ENCODE measurements around the gene C6orf132.

The C6orf132 gene

GRCh38 chr6:42156638-42157037 is 14.2 kb upstream of the C6orf132 start:
- H3K27me3 ChIP-seq (ENCODE audit: control insufficient read depth, low read length) = peaks cover 19% of the 10 kb centered on the region
- TF ChIP-seq CTCF (IDR thresholded peaks at IDR 0.05; ENCODE audit: low read depth, low read length, poor library complexity, severe bottlenecking) (no peak), EZH2phosphoT487 (IDR thresholded peaks at IDR 0.05; ENCODE audit: borderline replicate concordance, low read length) (no peak)
- H3K36me3 ChIP-seq (ENCODE audit: control insufficient read depth, low read length) = no peaks in the 10 kb centered on the region
- H3K4me1 ChIP-seq (ENCODE audit: control insufficient read depth, low read length) = no peaks in the 10 kb centered on the region
- H3F3A ChIP-seq (ENCODE audit: control insufficient read depth, insufficient read depth) = no peaks in the 10 kb centered on the region
- H3K9me3 ChIP-seq (ENCODE audit: control insufficient read depth, insufficient read depth, low read length) = no peaks in the 10 kb centered on the region
- H3K4me3 ChIP-seq (ENCODE audit: low read length) = no peak overlapping the region
- no peaks in the 10 kb centered on the region for H4K20me1 ChIP-seq (ENCODE audit: control insufficient read depth, insufficient read depth, low read depth, low read length)
- no peaks in the 10 kb centered on the region for H3K9me2 ChIP-seq (replicated peaks; ENCODE audit: control insufficient read depth, low read length)
- no peak overlapping the region for H3K27ac ChIP-seq (ENCODE audit: low read depth, low read length)
- H3K4me2 ChIP-seq (ENCODE audit: low read length) = no peak overlapping the region
- H3K79me2 ChIP-seq (ENCODE audit: control insufficient read depth, low read length) = no peaks in the 10 kb centered on the region

- H3K27ac ChIP-seq (ENCODE audit: low read depth, low read length) = no peak overlapping the region
- no peak overlapping the region for H3K4me3 ChIP-seq (ENCODE audit: low read length)
- no peaks in the 10 kb centered on the region for H4K20me1 ChIP-seq (ENCODE audit: control insufficient read depth, insufficient read depth, low read depth, low read length)
- H3K9me3 ChIP-seq (ENCODE audit: control insufficient read depth, insufficient read depth, low read length) = no peaks in the 10 kb centered on the region
- TF ChIP-seq EZH2phosphoT487 (IDR thresholded peaks at IDR 0.05; ENCODE audit: borderline replicate concordance, low read length) (no peak), CTCF (IDR thresholded peaks at IDR 0.05; ENCODE audit: low read depth, low read length, poor library complexity, severe bottlenecking) (no peak)
- H3F3A ChIP-seq (ENCODE audit: control insufficient read depth, insufficient read depth) = no peaks in the 10 kb centered on the region
- H3K36me3 ChIP-seq (ENCODE audit: control insufficient read depth, low read length) = no peaks in the 10 kb centered on the region
- H3K27me3 ChIP-seq (ENCODE audit: control insufficient read depth, low read length) = peaks cover 17% of the 10 kb centered on the region
- no peak overlapping the region for H3K4me2 ChIP-seq (ENCODE audit: low read length)
- no peaks in the 10 kb centered on the region for H3K79me2 ChIP-seq (ENCODE audit: control insufficient read depth, low read length)
- no peaks in the 10 kb centered on the region for H3K4me1 ChIP-seq (ENCODE audit: control insufficient read depth, low read length)
- H3K9me2 ChIP-seq (replicated peaks; ENCODE audit: control insufficient read depth, low read length) = no peaks in the 10 kb centered on the region
Measured at GRCh38 chr6:42155293-42155692, 12.9 kb upstream of the C6orf132 start.

- no peaks in the 10 kb centered on the region for H3K36me3 ChIP-seq (ENCODE audit: control insufficient read depth, low read length)
- H3K4me3 ChIP-seq (ENCODE audit: low read length) = no peak overlapping the region
- no peaks in the 10 kb centered on the region for H4K20me1 ChIP-seq (ENCODE audit: control insufficient read depth, insufficient read depth, low read depth, low read length)
- H3K4me1 ChIP-seq (ENCODE audit: control insufficient read depth, low read length) = no peaks in the 10 kb centered on the region
- H3K27ac ChIP-seq (ENCODE audit: low read depth, low read length) = no peak overlapping the region
- no peak for TF ChIP-seq EZH2phosphoT487 (IDR thresholded peaks at IDR 0.05; ENCODE audit: borderline replicate concordance, low read length)
- TF ChIP-seq CTCF (IDR thresholded peaks at IDR 0.05; ENCODE audit: low read depth, low read length, poor library complexity, severe bottlenecking) = no peak
- no peaks in the 10 kb centered on the region for H3K9me3 ChIP-seq (ENCODE audit: control insufficient read depth, insufficient read depth, low read length)
- no peaks in the 10 kb centered on the region for H3K79me2 ChIP-seq (ENCODE audit: control insufficient read depth, low read length)
- H3K27me3 ChIP-seq (ENCODE audit: control insufficient read depth, low read length) = peaks cover 17% of the 10 kb centered on the region
- no peaks in the 10 kb centered on the region for H3F3A ChIP-seq (ENCODE audit: control insufficient read depth, insufficient read depth)
- H3K4me2 ChIP-seq (ENCODE audit: low read length) = no peak overlapping the region
- no peaks in the 10 kb centered on the region for H3K9me2 ChIP-seq (replicated peaks; ENCODE audit: control insufficient read depth, low read length)
Measured at GRCh38 chr6:42154461-42155209, 12.2 kb upstream of the C6orf132 start.

Data from DOHH2 (cell line).